Hepatocyte (in vitro differentiated cells): Measurements from ENCODE around the gene GDPD5. TPM values are rescaled to one million over a fixed set of nuclear protein-coding genes. Genes with fewer than 3 reads are reported as not detected.

Source experiments
- DNase-seq: peaks from one replicate; pipeline ENCODE4 v3.0.0-alpha.2; 2016; ENCODE audit warnings: low spot score
- H2AFZ ChIP-seq: fragments of 200-600 bp; sonication (generic); 2 replicates; pipeline ENCODE4 v1.6.0; 2016; ENCODE audit warnings: antibody characterized with exemption, mild to moderate bottlenecking
- H3K27ac ChIP-seq: fragments of 200-600 bp; sonication (generic); 2 replicates; pipeline ENCODE4 v1.5.1; 2016; ENCODE audit warnings: mild to moderate bottlenecking
- H3K27me3 ChIP-seq: fragments of 200-600 bp; sonication (generic); 2 replicates; pipeline ENCODE4 v1.6.1; 2016
- H3K36me3 ChIP-seq: fragments of 200-600 bp; sonication (generic); replicated peaks from 2 replicates; pipeline ENCODE4 v1.5.1; 2016; ENCODE audit warnings: low read depth; ENCODE audit not compliant: insufficient read depth
- H3K4me1 ChIP-seq: fragments of 200-600 bp; sonication (generic); 2 replicates; pipeline ENCODE4 v1.5.1; 2016; ENCODE audit warnings: mild to moderate bottlenecking, moderate library complexity; ENCODE audit not compliant: insufficient read depth
- H3K4me2 ChIP-seq: fragments of 200-600 bp; sonication (generic); 2 replicates; pipeline ENCODE4 v1.6.0; 2016
- H3K4me3 ChIP-seq: fragments of 200-600 bp; sonication (generic); 2 replicates; pipeline ENCODE4 v1.5.1; 2016; ENCODE audit warnings: mild to moderate bottlenecking
- H3K79me2 ChIP-seq: fragments of 200-600 bp; sonication (generic); 2 replicates; pipeline ENCODE4 v1.6.0; 2017; ENCODE audit warnings: mild to moderate bottlenecking
- H3K9me2 ChIP-seq: fragments of 200-600 bp; sonication (generic); replicated peaks from 2 replicates; pipeline ENCODE4 v1.6.0; 2017; ENCODE audit warnings: mild to moderate bottlenecking; ENCODE audit not compliant: insufficient read depth
- H3K9me3 ChIP-seq: fragments of 200-600 bp; sonication (generic); 2 replicates; pipeline ENCODE4 v1.5.1; 2016; ENCODE audit warnings: low read depth, mild to moderate bottlenecking
- H4K20me1 ChIP-seq: fragments of 200-600 bp; sonication (generic); 2 replicates; pipeline ENCODE4 v1.6.0; 2016; ENCODE audit warnings: mild to moderate bottlenecking; ENCODE audit not compliant: insufficient read depth, poor library complexity, severe bottlenecking
- CTCF ChIP-seq: fragments of 200-600 bp; sonication (generic); IDR thresholded peaks from 2 replicates; pipeline ENCODE4 v1.5.1; 2016; ENCODE audit warnings: antibody characterized with exemption, mild to moderate bottlenecking; ENCODE audit not compliant: poor library complexity
- EZH2 ChIP-seq: fragments of 200-600 bp; sonication (generic); IDR thresholded peaks from 2 replicates; pipeline ENCODE4 v1.6.1; 2016; ENCODE audit warnings: antibody characterized with exemption, mild to moderate bottlenecking, borderline replicate concordance
- EZH2phosphoT487 ChIP-seq: fragments of 200-600 bp; sonication (generic); IDR thresholded peaks from one replicate; pipeline ENCODE4 v1.6.1; 2018; ENCODE audit warnings: antibody characterized with exemption, mild to moderate bottlenecking, low read depth, moderate library complexity; ENCODE audit not compliant: unreplicated experiment, severe bottlenecking
- WGBS: methylation state at CpG from one replicate; pipeline ENCODE4 v1.1.6; 2016; ENCODE audit warnings: low lambda C conversion rate; ENCODE audit errors: missing lambda C conversion rate; 5-methylcytosine and 5-hydroxymethylcytosine counted together
- polyA plus RNA-seq: library from polyadenylated mRNA; unstranded; fragments of >200 nt; fragmentation: Nextera tagmentation; extraction: Ambion mirVana; gene quantifications from 2 replicates; pipeline ENCODE4 v1.2.1, GENCODE V29; 2016
- total RNA-seq: library from RNA; depleted of rRNA; stranded (reverse); fragments of >200 nt; gene quantifications from 2 replicates; pipeline ENCODE4 v1.2.3, GENCODE V29; 2014

The GDPD5 gene
- total and polyA plus RNA-seq, 2 experiments from 2014 or later = 5.2 to 8.9 TPM

- Histone ChIP-seq H3K4me3 (no peak overlapping the region), H3K79me2 (peaks cover 33% of the 10 kb centered on the region), H4K20me1 (peaks cover 15% of the 10 kb centered on the region), H3K4me1 (peaks cover 54% of the 10 kb centered on the region), H3K27ac (peak overlapping the region; percentile 99), H2AFZ (no peak overlapping the region), H3K4me2 (no peak overlapping the region), H3K9me2 (no peaks in the 10 kb centered on the region), H3K9me3 (no peaks in the 10 kb centered on the region), H3K27me3 (no peaks in the 10 kb centered on the region), H3K36me3 (no peaks in the 10 kb centered on the region)
- TF ChIP-seq CTCF (no peak), EZH2 (no peak), EZH2phosphoT487 (no peak)
- WGBS = 53% methylated on average over 1 of the region's 1 CpG
- DNase-seq = no peak
These were observed 34.9 kb upstream of the GDPD5 start for GRCh38 chr11:75560644-75561043.

- peaks cover 45% of the 10 kb centered on the region for H3K4me1 ChIP-seq
- H3K4me2 ChIP-seq = peak overlapping the region; percentile 57
- no peaks in the 10 kb centered on the region for H3K9me2 ChIP-seq
- H3K79me2 ChIP-seq = peaks cover 19% of the 10 kb centered on the region
- DNase-seq = peak; percentile 80
- 24% methylated on average over 8 of the region's 8 CpGs for WGBS
- no peaks in the 10 kb centered on the region for H3K36me3 ChIP-seq
- no peaks in the 10 kb centered on the region for H3K27me3 ChIP-seq
- peak overlapping the region; percentile 51 for H2AFZ ChIP-seq
- no peaks in the 10 kb centered on the region for H3K9me3 ChIP-seq
- peaks cover 4% of the 10 kb centered on the region for H4K20me1 ChIP-seq
- TF ChIP-seq EZH2phosphoT487 (no peak), CTCF (no peak), EZH2 (no peak)
- H3K4me3 ChIP-seq = no peak overlapping the region
- peak overlapping the region; percentile 99 for H3K27ac ChIP-seq
These were observed 33.5 kb upstream of the GDPD5 start for GRCh38 chr11:75558939-75559843.

- H3K9me2 ChIP-seq = no peaks in the 10 kb centered on the region
- H3K4me2 ChIP-seq = peak overlapping the region; percentile 57
- H3K27ac ChIP-seq = peak overlapping the region; percentile 99
- WGBS = 64% methylated on average over 17 of the region's 17 CpGs
- H3K79me2 ChIP-seq = peaks cover 6% of the 10 kb centered on the region
- H3K9me3 ChIP-seq = no peaks in the 10 kb centered on the region
- TF ChIP-seq CTCF (no peak), EZH2 (no peak), EZH2phosphoT487 (no peak)
- H3K4me1 ChIP-seq = peaks cover 47% of the 10 kb centered on the region
- H2AFZ ChIP-seq = no peak overlapping the region
- no peaks in the 10 kb centered on the region for H3K36me3 ChIP-seq
- DNase-seq = peak; percentile 80
- H4K20me1 ChIP-seq = no peaks in the 10 kb centered on the region
- no peak overlapping the region for H3K4me3 ChIP-seq
- H3K27me3 ChIP-seq = no peaks in the 10 kb centered on the region
These were observed 32.1 kb upstream of the GDPD5 start for GRCh38 chr11:75557666-75558494.
